CD8-positive, alpha-beta memory T cell (primary cell): ENCODE results near the gene NKTR. TPM values are rescaled to one million over a fixed set of nuclear protein-coding genes. Genes with fewer than 3 reads are reported as not detected.

Experiments
- CTCF ChIA-PET: fragments of 350-600 bp; sonication (Branson Sonifier 250); formaldehyde crosslinking; loops from one replicate; lab custom pipeline; 2021; ENCODE audit warnings: antibody characterized with exemption; lab: Charles Lee
- POLR2A ChIA-PET: fragments of 350-600 bp; sonication (Branson Sonifier 250); formaldehyde crosslinking; loops from one replicate; lab custom pipeline; 2021; ENCODE audit warnings: antibody characterized with exemption; lab: Charles Lee
- DNase-seq, 5 donors: peaks; one replicate each; pipeline versions ENCODE4 v3.0.0 to v3.0.0-alpha.2; 2020 to 2022; ENCODE audit warnings: mixed read lengths in 1 of 5
- H3K27ac ChIP-seq: one replicate; pipeline ENCODE4 v1.7.0; 2013; ENCODE audit warnings: low read depth, mild to moderate bottlenecking, low read length, moderate library complexity
- H3K27me3 ChIP-seq: 2 replicates; pipeline ENCODE4 v1.7.0; 2013; ENCODE audit warnings: low read length, mild to moderate bottlenecking; ENCODE audit not compliant: insufficient read depth, poor library complexity, severe bottlenecking
- H3K36me3 ChIP-seq: 2 replicates; pipeline ENCODE4 v1.7.0; 2013; ENCODE audit warnings: mild to moderate bottlenecking, low read length, moderate library complexity; ENCODE audit not compliant: insufficient read depth
- H3K4me1 ChIP-seq: 2 replicates; pipeline ENCODE4 v1.7.0; 2013; ENCODE audit warnings: mild to moderate bottlenecking, low read length, moderate library complexity; ENCODE audit not compliant: insufficient read depth
- H3K4me3 ChIP-seq: 2 replicates; pipeline ENCODE4 v1.7.0; 2013; ENCODE audit warnings: mild to moderate bottlenecking, low read length
- H3K9me3 ChIP-seq: 2 replicates; pipeline ENCODE4 v1.7.0; 2013; ENCODE audit warnings: mild to moderate bottlenecking, low read length
- H3K27ac Mint-ChIP-seq, 8 donors: one replicate each; pipeline ENCODE4 v1.8.0; 2020 to 2021; ENCODE audit warnings: mixed read lengths in 8 of 8, mild to moderate bottlenecking in 6 of 8, inconsistent platforms in 3 of 8, moderate library complexity in 3 of 8
- H3K27me3 Mint-ChIP-seq, 2 donors: one replicate each; pipeline ENCODE4 v1.8.0; 2020 to 2021; ENCODE audit warnings: mixed read lengths in 2 of 2, mild to moderate bottlenecking in 1 of 2, moderate library complexity in 1 of 2
- H3K36me3 Mint-ChIP-seq, 3 donors: one replicate each; pipeline ENCODE4 v1.8.0; 2020 to 2021; ENCODE audit warnings: mixed read lengths in 3 of 3, inconsistent platforms in 1 of 3, mild to moderate bottlenecking in 1 of 3
- H3K4me1 Mint-ChIP-seq, 3 donors: one replicate each; pipeline ENCODE4 v1.8.0; 2020 to 2021; ENCODE audit warnings: mixed read lengths in 3 of 3, inconsistent platforms in 1 of 3, mild to moderate bottlenecking in 1 of 3
- H3K4me3 Mint-ChIP-seq, 7 donors: one replicate each; pipeline ENCODE4 v1.8.0; 2020 to 2021; ENCODE audit warnings: mixed read lengths in 7 of 7, mild to moderate bottlenecking in 6 of 7, moderate library complexity in 4 of 7, inconsistent platforms in 2 of 7
- H3K9me3 Mint-ChIP-seq, 5 donors: one replicate each; pipeline ENCODE4 v1.8.0; 2020 to 2022; ENCODE audit warnings: mixed read lengths in 5 of 5, mild to moderate bottlenecking in 3 of 5, moderate library complexity in 2 of 5, inconsistent platforms in 1 of 5
- polyA plus RNA-seq: library from polyadenylated mRNA; unstranded; fragments of 300-500 nt; fragmentation: Illumina TruSeq; gene quantifications from one replicate; pipeline ENCODE4 v1.2.3, GENCODE V29; 2021
- total RNA-seq, 2 experiments: library from RNA; stranded (reverse); gene quantifications; one replicate each; pipeline ENCODE4 v1.2.3, GENCODE V29; 2021

The NKTR gene
- total and polyA plus RNA-seq, 3 experiments from 2014 or later: 15.8 to 58.2 (median 54.1) TPM

DNA sequence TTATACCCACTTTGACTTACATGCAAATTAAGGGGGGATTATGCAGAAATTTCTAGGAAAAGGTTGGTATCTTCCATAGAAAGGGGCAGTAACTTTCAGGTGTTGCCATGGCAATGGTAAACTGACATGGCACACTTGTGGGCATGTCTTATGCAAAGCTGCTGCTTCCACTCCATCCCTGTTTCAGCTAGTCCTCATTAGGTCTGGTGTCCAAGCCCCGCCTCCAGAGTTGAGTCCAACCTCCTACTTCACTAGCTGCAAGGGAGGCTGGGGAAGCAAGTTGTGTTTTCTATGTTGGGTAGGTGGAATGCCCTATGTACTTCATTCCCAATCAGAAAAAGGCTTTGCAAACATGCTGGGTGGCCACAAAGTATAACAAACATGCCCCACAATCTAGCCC lies 70.2 kb downstream of the NKTR start:
- CTCF ChIA-PET: no interaction called here
- no peaks in the 10 kb centered on the region for H3K27me3 ChIP-seq
- H3K4me1 Mint-ChIP-seq: no peaks in the 10 kb centered on the region

DNA sequence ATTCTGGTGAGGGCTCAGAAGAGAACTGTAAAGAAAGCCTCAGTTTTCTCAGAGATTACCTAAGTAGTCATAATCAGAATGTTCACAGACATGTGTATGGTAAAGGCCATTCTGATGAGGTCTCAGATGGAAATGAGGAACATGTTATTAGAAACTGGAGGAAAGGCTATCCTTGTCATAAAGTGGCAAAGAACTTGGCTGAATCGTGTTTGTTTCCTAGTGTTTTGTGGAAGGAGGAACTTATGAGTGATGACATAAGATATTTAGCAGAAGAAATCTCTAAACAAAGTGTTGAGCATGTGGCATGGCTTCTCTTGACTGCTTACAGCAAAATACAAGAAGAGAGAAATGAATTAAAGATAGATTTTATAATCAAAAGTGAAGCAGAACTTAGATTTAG lies 72.0 kb downstream of the NKTR start:
- no peak overlapping the region for H3K4me3 ChIP-seq
- H3K36me3 ChIP-seq: no peaks in the 10 kb centered on the region
- Mint-ChIP-seq H3K4me3 (no peak overlapping the region), H3K9me3 (peaks cover 5 to 9% (median 8%) of the 10 kb centered on the region in 5 donors), H3K36me3 (peaks cover 0 to 6% (median 0%) of the 10 kb centered on the region in 3 donors), H3K27me3 (peaks cover 6 to 18% of the 10 kb centered on the region in 2 donors), H3K27ac (no peak overlapping the region), H3K4me1 (no peaks in the 10 kb centered on the region)
- CTCF ChIA-PET: no interaction called here
- no peaks in the 10 kb centered on the region for H3K4me1 ChIP-seq
- no peaks in the 10 kb centered on the region for H3K9me3 ChIP-seq
- no peak overlapping the region for H3K27ac ChIP-seq
- H3K27me3 ChIP-seq: no peaks in the 10 kb centered on the region
- POLR2A ChIA-PET: no interaction called here
- no peak for DNase-seq

More for the DNA sequence above, 70.2 kb downstream of the NKTR start:
- no peak for DNase-seq
- Histone ChIP-seq H3K4me1 (no peaks in the 10 kb centered on the region), H3K36me3 (no peaks in the 10 kb centered on the region), H3K9me3 (no peaks in the 10 kb centered on the region), H3K4me3 (no peak overlapping the region), H3K27ac (no peak overlapping the region)
- H3K4me3 Mint-ChIP-seq: no peak overlapping the region
- peaks cover 1 to 3% of the 10 kb centered on the region in 2 donors for H3K27me3 Mint-ChIP-seq
- POLR2A ChIA-PET: no interaction called here
- peaks cover 0 to 2% (median 0%) of the 10 kb centered on the region in 5 donors for H3K9me3 Mint-ChIP-seq
- no peaks in the 10 kb centered on the region for H3K36me3 Mint-ChIP-seq
- H3K27ac Mint-ChIP-seq: no peak overlapping the region

DNA sequence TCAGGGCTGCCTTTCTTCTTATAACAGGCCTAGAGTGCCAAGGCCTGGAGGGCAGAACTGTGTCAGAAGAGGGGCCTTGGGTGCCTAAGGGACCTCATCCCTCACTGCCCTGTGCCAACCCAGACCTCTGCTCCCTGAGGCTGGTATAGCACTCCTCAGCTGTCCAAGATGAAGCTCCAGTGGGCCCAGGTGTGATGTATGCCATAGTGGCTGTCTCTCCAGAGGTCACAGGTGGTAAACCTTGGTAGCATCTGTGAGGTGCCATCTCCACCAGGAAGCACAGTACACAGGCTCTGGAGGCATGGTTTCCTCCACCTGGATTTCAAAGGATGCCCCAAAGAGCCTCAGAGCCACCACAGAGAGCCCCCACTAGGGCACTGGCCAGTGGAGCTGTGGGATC lies 72.6 kb downstream of the NKTR start:
- ChIA-PET POLR2A (no interaction called here), CTCF (no interaction called here)
- Mint-ChIP-seq H3K9me3 (peaks cover 7 to 15% (median 13%) of the 10 kb centered on the region in 5 donors), H3K4me1 (no peaks in the 10 kb centered on the region), H3K4me3 (no peak overlapping the region), H3K27ac (no peak overlapping the region), H3K27me3 (peaks cover 4 to 24% of the 10 kb centered on the region in 2 donors), H3K36me3 (peaks cover 0 to 11% (median 0%) of the 10 kb centered on the region in 3 donors)
- no peak overlapping the region for H3K4me3 ChIP-seq
- no peaks in the 10 kb centered on the region for H3K27me3 ChIP-seq
- H3K4me1 ChIP-seq: no peaks in the 10 kb centered on the region
- no peaks in the 10 kb centered on the region for H3K9me3 ChIP-seq
- no peak overlapping the region for H3K27ac ChIP-seq
- H3K36me3 ChIP-seq: no peaks in the 10 kb centered on the region
- no peak for DNase-seq

DNA sequence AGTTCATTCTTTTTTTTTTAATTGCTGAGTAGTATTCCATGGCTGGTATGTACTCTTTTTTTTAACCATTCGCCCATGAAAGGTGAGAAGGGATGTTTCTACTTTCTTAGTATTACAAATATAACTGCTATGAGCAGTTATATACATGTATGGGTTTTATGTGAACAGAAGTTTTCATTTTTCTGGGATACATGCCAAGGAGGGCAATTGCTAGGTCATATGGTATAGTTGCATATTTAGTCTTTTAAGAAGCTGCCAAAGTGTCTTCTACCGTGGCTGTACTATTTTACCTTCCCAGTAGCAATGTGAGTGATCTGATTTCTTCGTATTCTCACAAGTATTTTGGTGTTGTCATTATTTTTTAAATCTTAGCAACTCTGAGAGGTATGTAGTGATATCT lies 73.7 kb downstream of the NKTR start:
- POLR2A ChIA-PET: no interaction called here
- H3K27ac Mint-ChIP-seq: no peak overlapping the region
- no peak overlapping the region for H3K27ac ChIP-seq
- peaks cover 0 to 11% (median 0%) of the 10 kb centered on the region in 3 donors for H3K36me3 Mint-ChIP-seq
- peaks cover 7 to 19% (median 18%) of the 10 kb centered on the region in 5 donors for H3K9me3 Mint-ChIP-seq
- no peaks in the 10 kb centered on the region for H3K9me3 ChIP-seq
- H3K4me3 ChIP-seq: no peak overlapping the region
- no peak overlapping the region for H3K4me3 Mint-ChIP-seq
- H3K27me3 ChIP-seq: no peaks in the 10 kb centered on the region
- DNase-seq: no peak
- CTCF ChIA-PET: no interaction called here
- peaks cover 4 to 31% of the 10 kb centered on the region in 2 donors for H3K27me3 Mint-ChIP-seq
- H3K4me1 ChIP-seq: no peaks in the 10 kb centered on the region
- no peaks in the 10 kb centered on the region for H3K4me1 Mint-ChIP-seq
- H3K36me3 ChIP-seq: no peaks in the 10 kb centered on the region

DNA sequence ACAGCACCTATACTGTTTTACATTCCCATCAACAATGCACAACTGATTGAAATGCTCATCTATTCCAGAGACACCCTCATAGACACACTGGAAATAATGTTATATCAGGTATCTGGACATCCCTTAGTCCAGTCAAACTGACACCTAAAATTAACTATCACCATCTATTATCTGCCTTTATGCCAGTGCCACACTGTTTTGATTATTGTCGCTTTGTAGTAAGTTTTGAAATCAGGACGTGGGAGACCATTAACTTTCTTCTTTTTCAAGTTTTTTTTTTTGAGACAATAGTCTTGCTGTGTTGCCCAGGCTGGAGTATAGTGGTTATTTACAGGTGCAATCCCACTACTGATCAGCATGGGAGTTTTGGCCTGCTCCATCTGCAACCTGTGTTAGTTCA lies 75.4 kb downstream of the NKTR start:
- Mint-ChIP-seq H3K4me1 (no peaks in the 10 kb centered on the region), H3K27ac (no peak overlapping the region), H3K9me3 (peaks cover 7 to 19% (median 18%) of the 10 kb centered on the region in 5 donors), H3K4me3 (no peak overlapping the region), H3K36me3 (peaks cover 0 to 11% (median 0%) of the 10 kb centered on the region in 3 donors), H3K27me3 (peaks cover 4 to 36% of the 10 kb centered on the region in 2 donors)
- CTCF ChIA-PET: no interaction called here
- no peak overlapping the region for H3K4me3 ChIP-seq
- H3K27ac ChIP-seq: no peak overlapping the region
- POLR2A ChIA-PET: no interaction called here
- H3K4me1 ChIP-seq: no peaks in the 10 kb centered on the region
- no peak for DNase-seq
- H3K9me3 ChIP-seq: no peaks in the 10 kb centered on the region
- no peaks in the 10 kb centered on the region for H3K27me3 ChIP-seq
- H3K36me3 ChIP-seq: no peaks in the 10 kb centered on the region

DNA sequence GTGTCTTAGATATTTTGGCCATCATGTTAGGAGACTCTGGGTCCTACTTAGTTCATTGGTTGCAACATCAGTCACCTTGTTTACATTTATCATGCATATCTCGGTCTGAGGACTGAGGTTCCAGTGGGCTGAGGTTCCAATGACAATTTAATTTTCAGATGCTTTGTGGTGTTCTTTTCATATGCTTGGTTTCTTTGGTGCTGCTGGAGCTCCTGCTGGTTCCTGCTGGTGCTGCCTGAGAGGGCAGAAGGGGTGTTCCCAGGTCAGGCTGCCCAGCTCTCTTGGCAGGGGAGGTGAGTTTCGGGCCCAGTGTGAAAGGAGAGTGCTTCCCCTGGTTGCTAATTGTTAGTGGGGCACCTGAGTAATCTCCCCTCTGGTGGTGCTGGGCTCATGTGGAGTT lies 78.0 kb downstream of the NKTR start:
- Histone ChIP-seq H3K4me3 (no peak overlapping the region), H3K4me1 (no peaks in the 10 kb centered on the region), H3K27ac (no peak overlapping the region), H3K36me3 (no peaks in the 10 kb centered on the region), H3K9me3 (no peaks in the 10 kb centered on the region), H3K27me3 (no peaks in the 10 kb centered on the region)
- Mint-ChIP-seq H3K9me3 (peaks cover 7 to 19% (median 18%) of the 10 kb centered on the region in 5 donors), H3K4me1 (no peaks in the 10 kb centered on the region), H3K36me3 (peaks cover 0 to 11% (median 0%) of the 10 kb centered on the region in 3 donors), H3K27ac (no peak overlapping the region), H3K27me3 (peaks cover 12 to 47% of the 10 kb centered on the region in 2 donors), H3K4me3 (no peak overlapping the region)
- POLR2A ChIA-PET: no interaction called here
- CTCF ChIA-PET: no interaction called here
- DNase-seq: no peak

DNA sequence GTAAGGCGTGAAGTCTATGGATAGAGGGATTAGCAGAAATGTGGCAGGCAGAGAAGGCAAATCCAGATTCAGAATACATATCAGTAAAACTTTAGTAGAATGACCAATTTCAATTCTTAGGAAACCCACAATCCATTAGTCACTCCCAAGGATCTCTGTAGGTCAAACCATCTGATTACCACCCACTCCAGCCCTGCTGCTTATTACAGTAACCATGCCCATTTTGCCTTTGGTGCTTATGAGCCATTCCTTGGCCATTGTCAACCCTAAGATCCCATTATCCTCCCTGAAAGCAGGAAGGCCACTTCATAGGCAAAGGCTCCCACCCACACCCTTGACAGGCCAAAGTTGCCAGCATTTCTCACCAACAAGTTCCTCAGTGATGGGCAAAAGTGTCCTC lies 79.8 kb downstream of the NKTR start:
- CTCF ChIA-PET: no interaction called here
- H3K27me3 ChIP-seq: no peaks in the 10 kb centered on the region
- H3K27ac ChIP-seq: no peak overlapping the region
- no peaks in the 10 kb centered on the region for H3K4me1 Mint-ChIP-seq
- no peaks in the 10 kb centered on the region for H3K36me3 ChIP-seq
- no peaks in the 10 kb centered on the region for H3K4me1 ChIP-seq
- POLR2A ChIA-PET: no interaction called here
- peaks cover 0 to 11% (median 0%) of the 10 kb centered on the region in 3 donors for H3K36me3 Mint-ChIP-seq
- H3K9me3 Mint-ChIP-seq: peaks cover 7 to 19% (median 18%) of the 10 kb centered on the region in 5 donors
- no peak for DNase-seq
- no peak overlapping the region for H3K4me3 ChIP-seq
- H3K27ac Mint-ChIP-seq: no peak overlapping the region
- no peaks in the 10 kb centered on the region for H3K9me3 ChIP-seq
- H3K4me3 Mint-ChIP-seq: no peak overlapping the region
- H3K27me3 Mint-ChIP-seq: peaks cover 19 to 54% of the 10 kb centered on the region in 2 donors

DNA sequence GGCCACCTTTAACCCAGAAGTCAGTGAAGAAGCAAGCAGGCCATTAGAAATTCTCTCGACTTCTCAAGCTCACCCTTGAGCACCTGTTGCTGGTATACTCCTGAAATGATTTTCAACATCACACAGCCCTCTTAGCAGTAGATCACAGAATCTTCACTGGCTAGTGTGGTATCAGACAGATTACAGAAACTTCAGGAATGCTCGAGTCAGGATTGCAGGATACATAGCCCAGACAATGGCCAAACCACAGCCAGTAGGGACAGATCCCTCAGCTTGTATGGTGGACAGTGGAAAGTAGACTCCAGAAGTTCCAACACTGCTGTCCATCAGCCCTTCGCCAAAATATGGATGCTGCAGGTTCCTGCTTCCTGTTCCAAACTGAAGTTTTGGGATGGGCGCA lies 80.3 kb downstream of the NKTR start:
- H3K36me3 Mint-ChIP-seq: peaks cover 0 to 11% (median 0%) of the 10 kb centered on the region in 3 donors
- peaks cover 19 to 54% of the 10 kb centered on the region in 2 donors for H3K27me3 Mint-ChIP-seq
- Histone ChIP-seq H3K36me3 (no peaks in the 10 kb centered on the region), H3K9me3 (no peaks in the 10 kb centered on the region), H3K27ac (no peak overlapping the region), H3K4me1 (no peaks in the 10 kb centered on the region), H3K4me3 (no peak overlapping the region), H3K27me3 (no peaks in the 10 kb centered on the region)
- ChIA-PET CTCF (no interaction called here), POLR2A (no interaction called here)
- peaks cover 0 to 3% (median 0%) of the 10 kb centered on the region in 3 donors for H3K4me1 Mint-ChIP-seq
- DNase-seq: no peak
- H3K4me3 Mint-ChIP-seq: no peak overlapping the region
- H3K9me3 Mint-ChIP-seq: peaks cover 7 to 19% (median 18%) of the 10 kb centered on the region in 5 donors
- no peak overlapping the region for H3K27ac Mint-ChIP-seq
